ENCODE data around the gene APOL1.

- TF ChIP-seq POLR2A (IDR thresholded peaks at IDR 0.05; ENCODE audit: low read depth, low read length) (no peak), TAF1 (IDR thresholded peaks at IDR 0.05; ENCODE audit: low read depth, low read length) (no peak), POLR2AphosphoS5 (IDR thresholded peaks at IDR 0.05; ENCODE audit: low read depth, low read length) (no peak)
These were observed 14.1 kb downstream of the APOL1 start for GRCh38 chr22:36267058-36267457.

Data from GM12891 (cell line).